VCaP (cell line): ENCODE results near the gene ETV4.

Source experiments
- H3K27ac ChIP-seq: fragments of 450-650 bp; 2 replicates; pipeline ENCODE4 v1.5.1; 2017
- CTCF ChIP-seq: fragments of 450-650 bp; conservative IDR thresholded peaks from 2 replicates; pipeline ENCODE4 v1.5.1; 2017; ENCODE audit warnings: mild to moderate bottlenecking, moderate library complexity

The ETV4 gene

GRCh38 chr17:43570518-43570928 lies 24.4 kb upstream of the ETV4 start:
- no peak for TF ChIP-seq CTCF
- H3K27ac ChIP-seq = no peak overlapping the region

- no peak overlapping the region for H3K27ac ChIP-seq
- no peak for TF ChIP-seq CTCF
Measured at GRCh38 chr17:43568506-43569082, 22.5 kb upstream of the ETV4 start.

GRCh38 chr17:43563600-43564594 lies 17.8 kb upstream of the ETV4 start:
- H3K27ac ChIP-seq = no peak overlapping the region
- TF ChIP-seq CTCF = no peak

GRCh38 chr17:43562679-43563599 lies 16.8 kb upstream of the ETV4 start:
- no peak overlapping the region for H3K27ac ChIP-seq
- TF ChIP-seq CTCF = no peak

GRCh38 chr17:43560461-43561427 lies 14.6 kb upstream of the ETV4 start:
- H3K27ac ChIP-seq = no peak overlapping the region
- no peak for TF ChIP-seq CTCF

GRCh38 chr17:43559161-43559816 lies 13.1 kb upstream of the ETV4 start:
- no peak for TF ChIP-seq CTCF
- no peak overlapping the region for H3K27ac ChIP-seq
